HG02571 (cell line): ENCODE measurements around the gene MUCL3.
A peak's percentile ranks its signal among the peaks of the same experiment; 100 is the strongest.
"Not testable (repeated sequence)": the region's sequence is repeated elsewhere in the genome, so short reads cannot be mapped to it uniquely, and the experiment has no call there.

ENCODE experiments used
- ATAC-seq: cut with Tn5 transposase; IDR thresholded peaks from one replicate; pipeline ENCODE4 v1.9.1; 2021; ENCODE audit warnings: mild to moderate bottlenecking, moderate library complexity; ENCODE audit not compliant: unreplicated experiment

MUCL3 gene

DNA sequence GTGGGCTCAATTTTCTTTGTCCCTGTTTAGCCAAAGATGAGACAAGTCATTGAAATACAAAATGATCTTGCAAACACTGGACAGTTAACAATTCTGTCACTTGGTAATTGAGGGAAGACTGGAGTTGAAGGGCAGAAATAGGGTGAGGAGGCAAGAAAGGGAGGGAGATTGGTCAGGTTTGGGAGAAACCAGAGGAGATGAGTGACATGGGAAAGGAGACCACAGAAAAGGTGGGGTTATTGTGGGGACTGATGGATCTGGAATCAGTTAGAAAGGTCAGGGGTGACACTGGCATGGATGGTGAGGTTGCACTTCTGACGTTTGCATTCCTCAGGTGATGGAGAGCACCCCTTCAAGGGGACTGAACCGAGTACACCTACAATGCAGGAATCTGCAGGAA is 32.1 kb upstream of the MUCL3 start:
- ATAC-seq: no peak

DNA sequence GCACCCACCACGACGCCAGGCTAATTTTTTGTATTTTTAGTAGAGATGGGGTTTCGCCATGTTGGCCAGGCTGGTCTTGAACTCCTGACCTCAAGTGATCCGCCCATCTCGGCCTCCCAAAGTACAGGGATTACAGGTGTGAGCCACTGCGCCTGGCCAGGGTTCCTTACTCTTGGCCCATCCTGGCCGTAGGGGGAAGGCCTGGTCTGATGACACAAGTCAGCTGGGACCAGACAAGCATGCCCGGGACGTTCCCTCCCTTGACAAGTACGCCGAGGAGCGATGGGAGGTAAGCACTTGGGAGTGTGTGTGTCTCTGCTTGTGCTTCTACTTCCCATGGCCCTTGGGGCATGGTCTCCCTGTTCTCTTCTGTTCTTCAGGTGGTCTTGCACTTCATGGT is 30.3 kb upstream of the MUCL3 start:
- ATAC-seq: not testable (repeated sequence)

DNA sequence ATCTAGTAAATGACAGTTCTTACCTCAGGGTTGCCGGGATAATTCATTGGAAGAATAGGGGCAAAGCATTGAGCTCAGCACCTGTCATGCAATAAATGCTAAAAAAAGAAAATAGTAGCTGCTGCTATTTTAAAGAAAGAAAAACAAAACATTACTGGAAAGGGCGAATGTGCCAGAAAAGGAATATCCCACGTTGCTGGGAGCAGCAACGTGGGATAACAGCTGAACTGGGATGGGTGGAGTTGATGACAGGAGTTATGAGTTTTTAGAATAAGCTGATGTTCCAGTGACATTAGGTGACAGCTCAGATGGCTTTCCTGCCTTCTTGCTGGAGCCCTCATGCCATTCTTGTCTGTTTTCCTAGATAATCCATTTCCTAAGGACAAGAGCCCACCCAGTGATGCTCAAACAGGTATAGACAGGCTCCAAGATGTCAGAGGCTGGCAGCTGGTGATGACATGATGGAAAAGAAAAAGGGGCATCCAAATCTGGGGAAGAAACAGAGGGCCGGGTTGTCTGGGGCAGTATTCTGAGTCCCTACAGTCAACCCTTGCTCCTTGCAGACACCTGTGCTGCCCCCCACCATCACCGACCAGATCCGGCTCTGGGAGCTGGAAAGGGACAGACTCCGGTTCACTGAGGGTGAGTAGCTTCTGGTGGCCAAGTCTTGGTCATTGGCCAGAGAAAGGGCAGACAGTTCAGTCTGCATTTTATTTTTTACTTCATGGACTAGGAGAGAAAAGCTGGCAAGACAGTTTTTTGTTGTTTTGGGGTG is 27.8 kb upstream of the MUCL3 start:
- ATAC-seq: no peak

DNA sequence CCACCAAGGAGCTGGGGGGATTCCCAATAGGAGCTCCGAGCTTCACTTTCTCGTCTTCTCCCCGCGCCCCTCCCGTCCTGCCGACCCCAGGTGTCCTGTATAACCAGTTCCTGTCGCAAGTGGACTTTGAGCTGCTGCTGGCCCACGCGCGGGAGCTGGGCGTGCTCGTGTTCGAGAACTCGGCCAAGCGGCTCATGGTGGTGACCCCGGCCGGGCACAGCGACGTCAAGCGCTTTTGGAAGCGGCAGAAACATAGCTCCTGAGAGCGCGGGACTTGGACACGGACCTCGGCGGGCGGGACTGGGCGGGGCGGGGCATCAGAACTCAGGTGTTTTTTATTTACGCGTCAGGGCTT is 27.1 kb upstream of the MUCL3 start:
- peak; percentile 23 for ATAC-seq

DNA sequence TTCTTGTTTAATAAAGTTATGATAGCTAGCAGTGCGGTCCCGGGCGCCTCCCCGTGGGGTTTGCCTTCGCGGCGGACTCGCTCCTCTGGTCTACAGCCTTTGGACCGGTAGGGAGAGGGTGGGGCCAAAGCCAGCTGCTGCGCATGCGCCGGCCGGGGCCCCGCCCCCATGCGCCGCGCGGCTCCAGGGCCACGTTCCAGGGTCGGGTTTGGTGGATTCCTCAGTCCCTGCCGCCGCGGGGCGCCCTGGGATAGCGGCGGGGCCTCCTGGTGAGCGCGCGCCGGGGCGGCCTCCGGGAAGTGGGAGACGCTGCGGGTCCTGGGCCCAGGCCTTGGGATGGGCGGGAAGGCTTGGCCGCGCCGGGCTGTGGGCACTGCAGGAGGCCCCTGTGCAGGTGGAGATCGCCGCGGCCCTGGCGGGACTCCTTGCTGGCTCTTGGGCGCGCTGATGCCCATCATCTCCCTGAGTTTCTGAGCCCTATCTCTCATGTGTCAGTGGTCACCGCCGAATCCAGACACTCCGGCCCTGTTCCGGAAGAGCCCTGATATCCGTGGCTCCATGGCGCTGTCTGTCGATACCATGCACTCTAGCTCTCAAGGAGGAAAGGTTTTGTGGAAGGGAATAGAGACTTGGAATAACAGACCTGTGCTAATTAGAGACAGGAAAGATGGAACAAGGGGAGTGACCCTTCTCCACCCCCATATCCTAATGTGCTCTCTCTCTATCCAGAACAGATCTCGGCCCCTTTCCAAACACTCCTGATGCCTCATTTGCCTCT is 26.5 kb upstream of the MUCL3 start, which contains the start of gene VARS2:
Gene VARS2, plus strand, starts transcription at position 163 of the 778 bp plus-strand sequence. Its CDS starts 599 bp downstream, at position 762.
- ATAC-seq: peak; percentile 84

DNA sequence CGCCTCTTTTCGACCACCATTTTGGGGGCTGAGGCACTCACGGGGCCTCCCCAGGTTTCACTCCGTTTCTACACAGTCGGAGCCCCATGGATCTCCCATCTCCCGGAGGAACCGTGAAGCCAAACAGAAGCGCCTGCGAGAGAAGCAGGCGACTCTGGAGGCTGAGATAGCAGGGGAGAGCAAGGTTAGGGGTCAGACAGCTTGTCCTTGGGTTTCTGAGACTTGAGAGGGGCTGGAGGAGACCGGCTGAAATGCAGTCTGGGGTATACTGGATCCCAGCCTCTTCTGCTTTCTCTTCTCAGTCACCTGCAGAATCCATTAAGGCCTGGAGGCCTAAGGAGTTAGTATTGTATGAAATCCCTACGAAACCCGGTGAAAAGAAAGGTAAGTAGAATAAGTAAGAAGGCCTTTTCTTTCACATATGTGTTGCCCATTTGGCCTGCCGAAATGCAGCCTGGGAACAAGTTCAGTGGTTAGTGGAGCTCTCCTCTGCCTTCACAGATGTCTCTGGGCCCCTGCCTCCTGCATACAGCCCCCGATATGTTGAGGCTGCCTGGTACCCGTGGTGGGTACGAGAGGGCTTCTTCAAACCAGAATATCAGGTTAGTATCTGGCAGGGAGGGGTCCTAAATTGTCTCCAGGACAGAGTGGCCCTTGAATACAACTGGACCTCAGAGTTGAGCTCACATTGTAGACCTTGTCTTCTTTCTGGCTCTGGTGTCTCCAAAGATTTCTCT is 25.8 kb upstream of the MUCL3 start:
- no peak for ATAC-seq

DNA sequence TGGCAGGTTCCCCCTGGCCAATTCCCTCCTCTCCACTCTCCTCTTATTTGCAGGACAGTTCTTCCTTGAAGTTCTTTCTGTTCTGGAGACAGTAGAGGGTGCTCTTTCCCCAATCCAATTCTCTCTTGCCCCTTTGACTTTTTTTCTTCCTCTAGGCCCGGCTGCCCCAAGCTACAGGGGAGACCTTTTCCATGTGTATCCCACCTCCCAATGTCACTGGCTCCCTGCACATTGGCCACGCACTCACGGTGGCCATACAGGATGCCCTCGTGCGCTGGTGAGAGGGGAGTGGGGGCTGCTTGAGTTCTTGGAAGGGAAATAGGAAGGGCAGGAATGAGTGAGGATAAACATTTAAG is 25.2 kb upstream of the MUCL3 start:
- ATAC-seq: no peak

DNA sequence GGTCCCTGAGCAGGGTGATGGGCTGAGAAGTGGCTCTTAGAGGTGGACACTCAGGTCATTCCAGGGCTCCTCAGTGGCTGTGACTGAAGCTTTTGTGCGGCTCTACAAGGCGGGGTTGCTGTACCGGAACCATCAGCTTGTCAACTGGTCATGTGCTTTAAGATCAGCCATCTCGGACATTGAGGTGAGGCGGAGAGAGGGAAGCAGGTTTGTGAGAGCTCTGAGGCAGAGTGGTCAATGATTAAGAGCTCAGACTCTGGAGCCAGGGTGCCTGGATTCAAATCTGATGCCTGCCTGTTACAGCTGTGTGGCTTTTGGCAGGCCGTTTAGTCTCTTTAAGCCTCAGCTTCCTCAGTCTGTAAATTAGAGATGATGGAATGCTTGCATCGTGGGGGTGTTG is 23.7 kb upstream of the MUCL3 start:
- ATAC-seq: no peak

DNA sequence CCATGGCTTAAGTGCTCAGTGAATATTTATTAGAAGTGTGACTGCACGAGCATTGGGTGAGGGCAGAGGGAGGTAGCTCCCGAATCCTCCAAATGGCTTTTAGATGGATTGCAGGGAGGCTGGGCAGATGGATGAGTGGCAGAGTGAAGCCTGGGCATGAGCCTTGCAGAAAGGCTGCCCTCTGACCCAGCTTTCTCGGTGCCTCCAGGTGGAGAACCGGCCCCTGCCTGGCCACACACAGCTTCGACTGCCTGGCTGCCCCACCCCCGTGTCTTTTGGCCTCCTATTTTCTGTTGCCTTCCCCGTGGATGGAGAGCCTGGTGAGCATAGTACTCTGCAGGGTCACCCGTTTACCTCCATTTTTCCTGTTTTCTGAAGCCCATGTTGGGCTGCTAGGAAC is 23.3 kb upstream of the MUCL3 start:
- ATAC-seq: no peak

DNA sequence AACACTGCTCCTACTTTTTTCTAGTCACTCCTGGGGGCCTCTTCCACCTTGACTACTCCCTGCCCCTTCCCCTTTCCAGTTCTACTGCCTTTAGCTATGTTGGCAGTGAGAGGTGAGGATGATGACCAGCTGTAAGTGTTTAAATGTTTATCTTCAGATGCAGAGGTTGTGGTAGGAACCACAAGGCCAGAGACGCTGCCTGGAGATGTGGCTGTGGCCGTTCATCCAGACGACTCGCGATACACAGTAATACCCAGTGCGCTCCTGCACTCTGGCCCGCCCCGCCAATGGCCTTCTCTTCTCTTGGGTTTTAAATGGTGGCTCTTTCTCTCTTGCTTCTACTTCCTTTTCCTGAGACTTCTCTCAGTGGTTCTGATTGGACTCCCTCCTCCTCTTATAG is 22.1 kb upstream of the MUCL3 start:
- ATAC-seq: no peak

DNA sequence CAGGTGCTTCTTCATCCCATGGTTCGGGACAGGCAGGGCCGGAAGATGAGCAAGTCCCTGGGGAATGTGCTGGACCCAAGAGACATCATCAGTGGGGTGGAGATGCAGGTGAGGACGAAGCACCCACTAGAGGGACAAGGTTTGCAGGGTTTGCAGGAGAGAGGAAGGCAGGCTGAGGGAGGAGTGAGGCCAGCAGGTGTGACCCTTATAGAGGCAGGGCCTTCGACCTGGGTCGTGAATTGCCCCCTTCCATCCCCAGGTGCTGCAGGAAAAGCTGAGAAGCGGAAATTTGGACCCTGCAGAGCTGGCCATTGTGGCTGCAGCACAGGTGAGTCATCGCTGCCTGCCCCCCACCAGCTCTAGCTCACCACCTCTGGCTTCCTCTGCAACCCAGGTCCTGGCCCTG is 18.3 kb upstream of the MUCL3 start:
- ATAC-seq: no peak

DNA sequence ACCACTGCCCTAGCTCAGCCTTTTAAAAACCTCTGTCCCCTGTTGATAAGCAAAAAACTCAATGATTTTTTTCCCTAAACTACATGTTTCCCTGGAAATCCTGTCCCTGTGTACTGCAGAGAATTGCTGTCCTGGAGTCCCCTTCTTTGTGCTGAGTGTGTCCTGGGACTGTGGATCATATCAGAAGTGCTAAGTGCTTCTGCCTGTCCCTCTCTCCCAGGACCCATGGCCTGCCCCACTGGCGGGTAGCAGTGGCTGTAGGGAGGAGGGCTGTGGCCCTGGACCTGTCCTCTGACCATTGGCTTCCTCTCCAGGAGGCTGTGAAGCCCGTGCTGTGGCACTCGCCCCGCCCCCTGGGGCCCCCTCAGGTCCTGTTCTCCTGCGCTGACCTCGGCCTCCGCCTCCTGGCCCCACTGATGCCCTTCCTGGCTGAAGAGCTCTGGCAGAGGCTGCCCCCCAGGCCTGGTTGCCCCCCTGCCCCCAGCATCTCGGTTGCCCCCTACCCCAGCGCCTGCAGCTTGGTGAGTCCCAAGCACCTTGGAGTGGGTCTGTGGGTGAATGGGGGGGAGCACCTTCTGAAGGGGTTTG is 16.6 kb upstream of the MUCL3 start:
- not testable (repeated sequence) for ATAC-seq

DNA sequence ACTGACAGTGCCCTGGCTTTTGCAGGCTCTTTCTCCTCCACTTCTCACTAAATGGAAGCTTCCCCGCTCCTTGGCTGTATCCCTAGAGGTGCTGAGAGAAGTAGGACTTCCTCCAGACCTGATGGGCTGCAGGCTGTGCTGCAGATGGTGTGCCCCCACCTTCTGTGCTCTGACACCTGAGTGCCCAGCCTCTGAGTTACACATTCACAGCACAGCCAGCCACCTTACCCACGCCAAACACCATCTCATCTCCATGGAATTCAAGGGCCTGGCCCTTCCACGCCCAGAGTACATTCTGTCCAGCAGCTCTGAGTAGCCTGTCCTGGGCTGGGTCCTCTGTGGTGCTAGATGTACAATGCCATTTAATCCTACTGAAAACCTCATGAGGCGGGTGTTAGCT is 14.1 kb upstream of the MUCL3 start:
- ATAC-seq: no peak

DNA sequence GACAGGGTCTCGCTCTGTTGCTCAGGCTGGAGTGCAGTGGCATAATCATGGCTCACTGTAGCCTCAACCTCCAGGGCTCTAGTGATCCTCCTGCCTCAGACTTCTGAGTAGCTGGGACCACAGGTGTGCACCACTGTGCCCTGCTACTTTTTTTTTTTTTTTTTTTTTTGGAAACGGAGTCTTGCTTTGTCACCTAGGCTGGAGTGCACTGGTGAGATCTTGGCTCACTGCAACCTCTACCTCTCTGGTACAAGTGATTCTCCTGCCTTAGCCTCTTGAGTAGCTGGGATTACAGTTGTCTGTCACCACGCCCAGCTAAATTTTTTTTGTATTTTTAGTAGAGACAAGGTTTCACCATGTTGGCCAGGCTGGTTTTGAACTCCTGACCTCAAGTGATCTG is 13.7 kb upstream of the MUCL3 start:
- not testable (repeated sequence) for ATAC-seq

DNA sequence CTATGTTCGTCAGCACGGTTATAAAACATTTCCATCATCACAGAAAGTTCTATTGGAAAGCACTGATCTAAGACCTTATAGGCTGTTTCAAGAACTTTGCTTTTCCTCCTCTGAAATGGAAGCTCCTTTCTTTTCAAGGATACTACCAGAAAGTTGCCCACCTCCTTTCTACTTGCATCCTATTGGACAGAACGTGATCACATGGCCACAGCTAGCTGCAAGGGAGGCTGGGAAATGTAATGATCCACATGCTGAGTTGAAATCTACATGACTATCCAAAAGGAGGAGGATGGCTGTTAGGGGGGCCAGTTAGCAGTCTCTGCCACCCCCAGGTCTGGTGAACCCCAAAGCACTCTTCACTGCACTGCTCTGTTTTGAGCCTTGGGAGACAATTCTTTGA is 12.1 kb upstream of the MUCL3 start:
- no peak for ATAC-seq

DNA sequence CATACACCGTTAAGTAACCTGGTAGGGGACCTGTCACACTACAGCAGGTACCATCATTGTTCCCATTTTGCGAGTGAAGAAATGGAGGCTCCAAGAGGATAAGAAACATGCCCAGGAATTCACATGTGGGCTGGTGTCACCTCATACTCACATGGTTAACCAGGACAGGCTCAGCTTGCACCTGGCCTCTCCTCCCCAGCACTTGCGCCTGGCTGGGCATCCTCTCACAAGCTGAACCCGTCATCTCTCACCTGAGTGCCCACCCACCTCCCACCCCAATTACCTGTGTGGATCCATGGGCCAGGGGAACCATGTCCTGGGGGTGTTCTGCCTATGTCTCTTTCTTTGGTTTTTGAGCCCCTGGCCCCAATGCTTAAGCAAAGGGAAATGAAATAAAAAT is 10.3 kb upstream of the MUCL3 start:
- no peak for ATAC-seq

DNA sequence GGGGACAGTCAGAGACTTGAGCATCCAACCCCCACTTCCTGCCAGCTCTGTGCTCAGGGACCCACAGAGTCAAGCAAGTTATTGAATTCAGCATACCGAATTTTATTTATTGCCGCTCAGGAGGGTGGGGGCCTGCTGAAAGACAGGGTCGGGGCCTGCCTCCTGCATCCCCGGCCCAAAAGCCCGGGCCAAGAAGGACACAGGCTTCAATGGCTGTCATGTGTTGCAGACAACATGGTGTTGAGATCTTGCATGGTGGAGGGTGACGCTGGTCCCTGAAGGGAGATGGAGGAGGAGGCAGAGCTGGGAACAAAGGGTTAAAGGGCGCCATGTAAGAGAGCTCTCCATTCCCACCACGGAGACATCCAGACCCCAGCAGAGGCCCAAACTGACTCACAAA is 9.5 kb upstream of the MUCL3 start:
- no peak for ATAC-seq

DNA sequence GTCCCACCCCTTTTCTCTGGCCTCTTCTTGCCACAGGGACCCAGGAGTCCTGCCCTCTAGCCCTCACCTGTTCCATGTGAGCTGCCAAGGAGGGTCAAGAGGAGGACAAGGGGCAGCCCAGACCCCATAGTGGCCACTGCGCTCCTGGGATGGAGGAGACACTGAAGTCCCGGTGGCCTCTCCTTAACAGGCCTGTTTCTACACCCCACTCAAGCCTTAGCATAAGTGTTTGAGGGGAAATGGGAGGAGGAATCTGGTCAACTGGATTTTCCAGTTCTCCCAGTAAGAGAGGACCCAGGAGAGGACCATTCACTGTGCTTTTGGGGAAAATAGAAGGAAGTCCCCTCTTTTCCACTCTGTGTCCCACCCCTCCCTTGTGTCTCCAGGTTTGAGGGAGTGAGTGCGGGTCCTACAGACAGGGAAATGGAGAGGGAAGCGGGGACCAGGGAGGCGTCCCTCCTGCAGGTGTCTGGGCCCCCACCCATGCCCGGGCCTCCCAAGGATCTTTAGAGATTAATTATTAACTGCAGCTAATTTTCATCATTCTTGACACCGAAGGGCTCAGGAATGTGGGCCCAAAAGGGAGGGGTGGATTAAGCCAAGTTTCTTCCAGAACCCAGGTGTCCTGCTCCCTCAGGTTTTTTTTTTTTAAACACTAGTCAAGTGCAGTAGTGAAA is 8.7 kb upstream of the MUCL3 start, which contains the start of gene SFTA2:
Gene SFTA2, minus strand, starts transcription at position 202 of the 677 bp plus-strand sequence. Its CDS starts 74 bp downstream, at position 128.
- no peak for ATAC-seq

DNA sequence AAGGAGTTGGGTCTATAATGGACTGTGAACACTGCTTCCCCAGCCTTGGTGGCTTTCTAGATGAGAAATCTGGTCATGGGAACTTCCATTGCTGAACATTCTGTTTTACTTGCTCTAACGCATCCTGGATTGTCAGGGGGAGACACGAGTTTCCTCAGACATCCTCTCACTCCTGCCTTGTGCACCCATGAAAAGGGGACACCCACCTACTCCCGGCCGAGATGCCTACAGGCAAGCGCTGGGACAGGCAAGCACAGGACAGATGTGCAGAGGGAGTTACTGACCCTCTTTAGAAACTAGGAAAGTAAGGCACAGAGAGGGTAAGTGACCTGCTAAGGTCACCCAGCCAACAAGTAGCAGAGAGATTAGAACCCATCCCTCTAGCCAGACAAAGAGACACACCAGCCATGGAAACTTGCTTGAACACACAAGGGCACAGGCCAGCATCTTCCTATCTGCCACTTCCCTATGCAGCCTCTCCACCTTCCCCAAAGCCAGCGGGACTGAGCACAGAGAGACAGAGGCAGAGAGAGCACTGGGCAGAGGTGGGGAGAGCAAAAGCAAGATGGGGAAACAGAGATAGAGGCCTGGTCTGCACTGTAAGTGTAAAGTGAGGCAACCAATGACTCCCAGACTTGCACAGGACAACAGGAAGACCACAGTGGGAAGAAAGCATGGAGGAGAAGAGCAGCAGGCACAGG is 8.0 kb upstream of the MUCL3 start:
- no peak for ATAC-seq

DNA sequence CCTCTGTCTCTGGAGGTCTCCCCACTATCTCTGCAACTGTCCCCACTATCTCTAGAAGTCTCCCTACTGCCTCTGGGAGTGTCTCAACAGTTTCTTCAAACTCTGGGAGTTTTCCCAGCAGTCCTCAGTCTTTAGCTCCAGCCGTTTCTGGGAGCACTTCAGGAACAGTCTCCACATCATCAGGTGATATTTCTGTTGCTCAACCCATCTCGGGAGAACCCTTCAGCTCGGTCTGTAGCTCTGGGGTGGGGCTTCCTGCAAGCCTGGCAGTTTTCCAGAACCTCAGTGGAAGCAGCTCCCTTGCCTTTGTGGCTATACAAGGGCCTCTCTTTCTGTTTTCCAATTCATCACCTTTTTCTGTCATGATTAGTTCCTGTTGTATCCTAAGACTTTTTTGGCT is 5.8 kb upstream of the MUCL3 start:
- no peak for ATAC-seq
